HCT116 (cell line): ENCODE measurements around the gene RAI2. TPM values are rescaled to one million over a fixed set of nuclear protein-coding genes. Genes with fewer than 3 reads are reported as not detected.

Source experiments
- ATAC-seq: fragments of 200-7000 bp; cut with Tn5 transposase; 2 replicates; pipeline ENCODE4 v1.9.1; 2020; ENCODE audit warnings: mild to moderate bottlenecking, moderate library complexity
- BruUV-seq: library from RNA; stranded (reverse); fragments of 400-500 nt; replicated peaks from 2 replicates; lab custom pipeline; 2021; lab: Mats Ljungman, UMichigan
- CTCF ChIA-PET: fragments of 300-600 bp; sonication (Branson Sonifier 250); formaldehyde crosslinking; loops from one replicate; lab custom pipeline; 2021; ENCODE audit warnings: antibody characterized with exemption; lab: Charles Lee
- POLR2A ChIA-PET: fragments of 300-600, 350-600 bp; sonication (Branson Sonifier 250); formaldehyde crosslinking; loops from one replicate; lab custom pipeline; 2021; ENCODE audit warnings: antibody characterized with exemption; lab: Charles Lee
- RAD21 ChIA-PET, 2 experiments: fragments of 300-600 bp; sonication (Branson Sonifier 250); formaldehyde crosslinking; loops; one replicate each; lab custom pipeline; 2023; ENCODE audit warnings: low total read pairs in 2 of 2; ENCODE audit not compliant: uncharacterized antibody in 2 of 2, unreplicated experiment in 2 of 2, low non-redundant PET in 1 of 2; lab: Charles Lee
- DNase-seq: peaks from one replicate; pipeline ENCODE4 v3.0.0-alpha.2; 2010; ENCODE audit warnings: low read depth, low spot score
- H2AFZ ChIP-seq: fragments of 200-600 bp; shearing (Covaris generic), sonication (generic); 2 replicates; pipeline ENCODE4 v1.6.1; 2017; ENCODE audit warnings: low read depth, mixed run types, mixed read lengths, antibody characterized with exemption, low read length; ENCODE audit not compliant: poor library complexity, severe bottlenecking
- H3K27ac ChIP-seq: 2 replicates; pipeline ENCODE4 v1.5.1; 2012; ENCODE audit warnings: low read depth, low read length
- H3K27me3 ChIP-seq: fragments of 200-600 bp; sonication (generic); 2 replicates; pipeline ENCODE4 v1.6.1; 2016; ENCODE audit warnings: mixed run types, low read length, mixed read lengths; ENCODE audit not compliant: insufficient read depth
- H3K36me3 ChIP-seq, 2 experiments: fragments of 200-500 bp in 1 of 2; fragments of 200-600 bp in 1 of 2; sonication (Bioruptor generic) in 1 of 2; sonication (generic) in 1 of 2; 2 replicates each; pipeline versions ENCODE4 v1.5.1 to v1.6.1; 2014 to 2016; ENCODE audit warnings: low read length in 2 of 2, inconsistent platforms in 1 of 2, mixed read lengths in 1 of 2, mixed run types in 1 of 2; ENCODE audit not compliant: insufficient read depth in 2 of 2, control insufficient read depth in 1 of 2
- H3K4me1 ChIP-seq, 2 experiments: fragments of 200-600 bp in 1 of 2; sonication (generic) in 1 of 2; 2 replicates each; pipeline versions ENCODE4 v1.5.1 to v1.6.1; 2012 to 2017; ENCODE audit warnings: low read length in 2 of 2, inconsistent platforms in 1 of 2, mild to moderate bottlenecking in 1 of 2, mixed read lengths in 1 of 2, mixed run types in 1 of 2, moderate library complexity in 1 of 2; ENCODE audit not compliant: insufficient read depth in 2 of 2, control insufficient read depth in 1 of 2
- H3K4me2 ChIP-seq: fragments of 200-600 bp; sonication (generic); 2 replicates; pipeline ENCODE4 v1.6.1; 2017; ENCODE audit warnings: mixed run types, low read length, mixed read lengths
- H3K4me3 ChIP-seq, 2 experiments: fragments of 200-600 bp in 1 of 2; sonication (generic) in 1 of 2; replicated peaks in 1 of 2; 2 replicates each; pipeline ENCODE4 v1.5.1; 2011 to 2016; ENCODE audit warnings: low read length in 2 of 2, control low read depth in 1 of 2, low read depth in 1 of 2, mild to moderate bottlenecking in 1 of 2, mixed read lengths in 1 of 2, mixed run types in 1 of 2
- H3K79me2 ChIP-seq: fragments of 200-600 bp; sonication (generic); 2 replicates; pipeline ENCODE4 v1.6.1; 2017; ENCODE audit warnings: mild to moderate bottlenecking, mixed run types, low read length, moderate library complexity, mixed read lengths; ENCODE audit not compliant: insufficient read depth
- H3K9ac ChIP-seq: fragments of 200-600 bp; sonication (generic); 2 replicates; pipeline ENCODE4 v1.6.1; 2016; ENCODE audit warnings: low read length, mixed read lengths
- H3K9me2 ChIP-seq: fragments of 200-600 bp; sonication (generic), shearing (Covaris generic); 2 replicates; pipeline ENCODE4 v1.6.1; 2017; ENCODE audit warnings: mixed run types, mild to moderate bottlenecking, moderate library complexity; ENCODE audit not compliant: insufficient read depth
- H3K9me3 ChIP-seq, 2 experiments: fragments of 200-500 bp in 1 of 2; fragments of 200-600 bp in 1 of 2; sonication (Bioruptor generic) in 1 of 2; sonication (generic) in 1 of 2; 2 replicates each; pipeline ENCODE4 v1.6.1; 2014 to 2017; ENCODE audit warnings: low read length in 2 of 2, mixed read lengths in 2 of 2, inconsistent platforms in 1 of 2, low read depth in 1 of 2, mild to moderate bottlenecking in 1 of 2, mixed run types in 1 of 2, moderate library complexity in 1 of 2; ENCODE audit not compliant: control insufficient read depth in 1 of 2, insufficient read depth in 1 of 2
- H4K20me1 ChIP-seq: fragments of 200-600 bp; sonication (generic), shearing (Covaris generic); 2 replicates; pipeline ENCODE4 v1.6.1; 2017; ENCODE audit warnings: mixed run types, mild to moderate bottlenecking, moderate library complexity; ENCODE audit not compliant: insufficient read depth
- CEBPB ChIP-seq: IDR thresholded peaks from 2 replicates; pipeline ENCODE4 v1.6.1; 2012; ENCODE audit warnings: low read depth
- EGR1 ChIP-seq: IDR thresholded peaks from 2 replicates; pipeline ENCODE4 v1.6.1; 2012; ENCODE audit warnings: low read depth
- EZH2 ChIP-seq: fragments of 200-600 bp; sonication (generic); IDR thresholded peaks from 2 replicates; pipeline ENCODE4 v1.6.1; 2017; ENCODE audit warnings: antibody characterized with exemption, mixed run types
- EZH2phosphoT487 ChIP-seq: fragments of 200-600 bp; IDR thresholded peaks from 2 replicates; pipeline ENCODE4 v1.6.1; 2018; ENCODE audit warnings: antibody characterized with exemption, borderline replicate concordance
- FOSL1 ChIP-seq: IDR thresholded peaks from 2 replicates; pipeline ENCODE4 v1.6.1; 2012; ENCODE audit warnings: low read depth
- POLR2A ChIP-seq: IDR thresholded peaks from 2 replicates; pipeline ENCODE4 v1.7.0; 2011; ENCODE audit warnings: borderline replicate concordance; ENCODE audit not compliant: insufficient read depth, insufficient read length; ENCODE audit errors: extremely low read depth
- POLR2AphosphoS5 ChIP-seq: IDR thresholded peaks from 2 replicates; pipeline ENCODE4 v1.6.1; 2011; ENCODE audit warnings: mild to moderate bottlenecking, low read depth, low read length, moderate library complexity
- RAD21 ChIP-seq: IDR thresholded peaks from 2 replicates; pipeline ENCODE4 v1.6.1; 2012; ENCODE audit warnings: low read depth, mild to moderate bottlenecking
- SIN3A ChIP-seq: IDR thresholded peaks from 2 replicates; pipeline ENCODE4 v1.6.1; 2012; ENCODE audit warnings: low read depth
- SRF ChIP-seq: IDR thresholded peaks from 2 replicates; pipeline ENCODE4 v1.6.1; 2012; ENCODE audit warnings: low read depth
- ZFX ChIP-seq: fragments of 450-650 bp; IDR thresholded peaks from 2 replicates; pipeline ENCODE4 v1.6.1; 2017
- ZNF274 ChIP-seq: fragments of 200-500 bp; sonication (Bioruptor generic); IDR thresholded peaks from 2 replicates; pipeline ENCODE4 v1.6.1; 2014; ENCODE audit warnings: mild to moderate bottlenecking, low read depth, low read length, inconsistent platforms
- intact Hi-C: fragments of 100-400 bp; cut with micrococcal nuclease; formaldehyde crosslinking; loops from 2 replicates; pipeline ENCODE4 v1.10.0; 2022
- total RNA-seq: library from RNA; stranded (reverse); gene quantifications from one replicate; pipeline ENCODE4 v1.2.1, GENCODE V29; 2021; ENCODE audit not compliant: unreplicated experiment
- TF ChIP-seq, protein P1 (sequence below): IDR thresholded peaks from 2 replicates; pipeline ENCODE4 v1.6.1; 2012; ENCODE audit warnings: low read depth
- TF ChIP-seq, protein P2 (sequence below): IDR thresholded peaks from 2 replicates; pipeline ENCODE4 v1.6.1; 2012
- TF ChIP-seq, protein P3 (sequence below): IDR thresholded peaks from 2 replicates; pipeline ENCODE4 v1.6.1; 2011; ENCODE audit warnings: mild to moderate bottlenecking, low read length, moderate library complexity; ENCODE audit not compliant: insufficient replicate concordance; ENCODE audit errors: extremely low read depth

RAI2 gene
- total RNA-seq, 1 experiment from 2014 or later = not detected

DNA sequence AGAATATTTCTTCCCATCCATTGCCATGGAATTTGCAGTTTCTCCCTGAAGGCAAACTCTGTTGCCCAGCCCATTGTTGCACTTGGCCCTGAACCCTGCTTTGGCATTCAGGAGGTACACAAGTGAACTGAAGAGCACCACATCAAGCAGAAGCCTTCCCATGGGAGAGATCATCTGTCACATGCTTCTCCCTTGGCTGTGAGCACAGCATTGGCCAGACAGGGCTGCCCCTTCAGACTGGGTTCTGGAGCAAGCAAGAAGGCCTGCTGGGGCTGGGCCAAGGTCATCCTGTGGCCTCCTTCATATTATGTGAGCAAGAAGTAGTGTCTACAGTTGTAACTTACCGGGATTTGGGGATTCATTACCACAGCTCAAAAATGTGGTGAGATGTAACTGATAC lies 101.1 kb downstream of the RAI2 start:
- no TSS peak for BruUV-seq
- CTCF ChIA-PET = no interaction called here
- ATAC-seq = no peak

More for the DNA sequence above, 101.1 kb downstream of the RAI2 start:
- H2AFZ ChIP-seq = no peak overlapping the region
- POLR2A ChIA-PET = no interaction called here
- no peaks in the 10 kb centered on the region for H3K4me1 ChIP-seq
- no peak overlapping the region for H3K4me2 ChIP-seq
- no peaks in the 10 kb centered on the region for H4K20me1 ChIP-seq
- H3K36me3 ChIP-seq = no peaks in the 10 kb centered on the region
- no peak overlapping the region for H3K4me3 ChIP-seq
- no peaks in the 10 kb centered on the region for H3K9me2 ChIP-seq
- RAD21 ChIA-PET = no interaction called here
- H3K9ac ChIP-seq = no peak overlapping the region
- H3K27ac ChIP-seq = no peak overlapping the region
- H3K27me3 ChIP-seq = no peaks in the 10 kb centered on the region
- intact Hi-C loops = no loop called here
- TF ChIP-seq, protein P1, sequence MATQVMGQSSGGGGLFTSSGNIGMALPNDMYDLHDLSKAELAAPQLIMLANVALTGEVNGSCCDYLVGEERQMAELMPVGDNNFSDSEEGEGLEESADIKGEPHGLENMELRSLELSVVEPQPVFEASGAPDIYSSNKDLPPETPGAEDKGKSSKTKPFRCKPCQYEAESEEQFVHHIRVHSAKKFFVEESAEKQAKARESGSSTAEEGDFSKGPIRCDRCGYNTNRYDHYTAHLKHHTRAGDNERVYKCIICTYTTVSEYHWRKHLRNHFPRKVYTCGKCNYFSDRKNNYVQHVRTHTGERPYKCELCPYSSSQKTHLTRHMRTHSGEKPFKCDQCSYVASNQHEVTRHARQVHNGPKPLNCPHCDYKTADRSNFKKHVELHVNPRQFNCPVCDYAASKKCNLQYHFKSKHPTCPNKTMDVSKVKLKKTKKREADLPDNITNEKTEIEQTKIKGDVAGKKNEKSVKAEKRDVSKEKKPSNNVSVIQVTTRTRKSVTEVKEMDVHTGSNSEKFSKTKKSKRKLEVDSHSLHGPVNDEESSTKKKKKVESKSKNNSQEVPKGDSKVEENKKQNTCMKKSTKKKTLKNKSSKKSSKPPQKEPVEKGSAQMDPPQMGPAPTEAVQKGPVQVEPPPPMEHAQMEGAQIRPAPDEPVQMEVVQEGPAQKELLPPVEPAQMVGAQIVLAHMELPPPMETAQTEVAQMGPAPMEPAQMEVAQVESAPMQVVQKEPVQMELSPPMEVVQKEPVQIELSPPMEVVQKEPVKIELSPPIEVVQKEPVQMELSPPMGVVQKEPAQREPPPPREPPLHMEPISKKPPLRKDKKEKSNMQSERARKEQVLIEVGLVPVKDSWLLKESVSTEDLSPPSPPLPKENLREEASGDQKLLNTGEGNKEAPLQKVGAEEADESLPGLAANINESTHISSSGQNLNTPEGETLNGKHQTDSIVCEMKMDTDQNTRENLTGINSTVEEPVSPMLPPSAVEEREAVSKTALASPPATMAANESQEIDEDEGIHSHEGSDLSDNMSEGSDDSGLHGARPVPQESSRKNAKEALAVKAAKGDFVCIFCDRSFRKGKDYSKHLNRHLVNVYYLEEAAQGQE = no peak
- no peak for TF ChIP-seq CEBPB
- TF ChIP-seq EZH2phosphoT487 = no peak
- no peak for TF ChIP-seq POLR2AphosphoS5
- no peak for TF ChIP-seq SIN3A
- TF ChIP-seq EGR1 = no peak
- TF ChIP-seq, protein P2, sequence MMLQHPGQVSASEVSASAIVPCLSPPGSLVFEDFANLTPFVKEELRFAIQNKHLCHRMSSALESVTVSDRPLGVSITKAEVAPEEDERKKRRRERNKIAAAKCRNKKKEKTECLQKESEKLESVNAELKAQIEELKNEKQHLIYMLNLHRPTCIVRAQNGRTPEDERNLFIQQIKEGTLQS = no peak
- TF ChIP-seq ZNF274 = no peak
- TF ChIP-seq FOSL1 = no peak
- no peak for TF ChIP-seq RAD21
- no peak for TF ChIP-seq SRF
- no peak for TF ChIP-seq ZFX
- TF ChIP-seq POLR2A = no peak
- TF ChIP-seq, protein P3, sequence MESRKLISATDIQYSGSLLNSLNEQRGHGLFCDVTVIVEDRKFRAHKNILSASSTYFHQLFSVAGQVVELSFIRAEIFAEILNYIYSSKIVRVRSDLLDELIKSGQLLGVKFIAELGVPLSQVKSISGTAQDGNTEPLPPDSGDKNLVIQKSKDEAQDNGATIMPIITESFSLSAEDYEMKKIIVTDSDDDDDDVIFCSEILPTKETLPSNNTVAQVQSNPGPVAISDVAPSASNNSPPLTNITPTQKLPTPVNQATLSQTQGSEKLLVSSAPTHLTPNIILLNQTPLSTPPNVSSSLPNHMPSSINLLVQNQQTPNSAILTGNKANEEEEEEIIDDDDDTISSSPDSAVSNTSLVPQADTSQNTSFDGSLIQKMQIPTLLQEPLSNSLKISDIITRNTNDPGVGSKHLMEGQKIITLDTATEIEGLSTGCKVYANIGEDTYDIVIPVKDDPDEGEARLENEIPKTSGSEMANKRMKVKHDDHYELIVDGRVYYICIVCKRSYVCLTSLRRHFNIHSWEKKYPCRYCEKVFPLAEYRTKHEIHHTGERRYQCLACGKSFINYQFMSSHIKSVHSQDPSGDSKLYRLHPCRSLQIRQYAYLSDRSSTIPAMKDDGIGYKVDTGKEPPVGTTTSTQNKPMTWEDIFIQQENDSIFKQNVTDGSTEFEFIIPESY = no peak
- TF ChIP-seq EZH2 = no peak
- H3K79me2 ChIP-seq = no peaks in the 10 kb centered on the region
- DNase-seq = no peak
- H3K9me3 ChIP-seq = no peaks in the 10 kb centered on the region
